IPS-18a (cell line): ENCODE results near the gene LRRTM4.

Experiments
- H3K27ac ChIP-seq: one replicate; pipeline ENCODE4 v1.5.1; 2013; ENCODE audit warnings: low read length
- H3K27me3 ChIP-seq: one replicate; pipeline ENCODE4 v1.6.1; 2013; ENCODE audit warnings: mild to moderate bottlenecking, low read length; ENCODE audit not compliant: control insufficient read depth, insufficient read depth
- H3K36me3 ChIP-seq: one replicate; pipeline ENCODE4 v1.6.1; 2013; ENCODE audit warnings: low read depth, low read length; ENCODE audit not compliant: control insufficient read depth
- H3K4me1 ChIP-seq: one replicate; pipeline ENCODE4 v1.6.1; 2013; ENCODE audit warnings: low read depth, low read length; ENCODE audit not compliant: control insufficient read depth
- H3K4me3 ChIP-seq: one replicate; pipeline ENCODE4 v1.5.1; 2013; ENCODE audit warnings: low read length
- H3K9ac ChIP-seq: one replicate; pipeline ENCODE4 v1.6.1; 2013; ENCODE audit warnings: mild to moderate bottlenecking, low read length, moderate library complexity
- H3K9me3 ChIP-seq: one replicate; pipeline ENCODE4 v1.6.1; 2013; ENCODE audit warnings: low read depth, low read length; ENCODE audit not compliant: control insufficient read depth

LRRTM4 gene

DNA sequence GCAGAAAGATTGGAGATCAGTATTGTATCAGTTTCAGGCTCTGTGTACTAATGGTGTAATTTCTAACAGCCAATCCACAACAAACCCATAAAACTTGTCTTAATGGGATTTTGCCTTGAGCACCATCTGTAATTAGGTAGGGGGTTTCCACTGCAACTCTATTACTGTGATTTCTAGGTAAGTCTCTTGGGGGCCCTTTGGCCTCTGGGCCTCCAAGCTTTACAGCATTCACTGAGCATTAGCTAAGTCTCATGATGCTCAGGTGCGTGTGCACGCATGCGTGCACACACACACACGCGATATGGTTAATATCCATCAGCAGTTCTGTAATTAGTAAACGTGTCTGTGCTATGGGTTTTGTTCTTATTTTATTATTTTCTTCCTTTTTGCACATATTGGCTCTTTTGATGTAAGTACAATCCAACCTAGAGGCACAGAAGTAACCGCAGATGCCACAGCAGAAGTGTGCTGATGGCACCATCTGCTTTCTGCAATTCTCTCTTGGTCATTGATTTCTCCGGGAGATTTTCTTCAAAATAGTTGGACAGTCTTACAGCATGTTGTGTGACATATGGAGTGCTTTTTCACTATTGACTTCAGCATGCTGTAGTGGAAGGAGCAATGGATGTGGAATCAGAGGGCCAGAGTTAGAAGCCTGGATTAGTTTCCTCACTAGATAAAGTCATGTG is 592.0 kb downstream of the LRRTM4 start:
- no peak overlapping the region for H3K9ac ChIP-seq

DNA sequence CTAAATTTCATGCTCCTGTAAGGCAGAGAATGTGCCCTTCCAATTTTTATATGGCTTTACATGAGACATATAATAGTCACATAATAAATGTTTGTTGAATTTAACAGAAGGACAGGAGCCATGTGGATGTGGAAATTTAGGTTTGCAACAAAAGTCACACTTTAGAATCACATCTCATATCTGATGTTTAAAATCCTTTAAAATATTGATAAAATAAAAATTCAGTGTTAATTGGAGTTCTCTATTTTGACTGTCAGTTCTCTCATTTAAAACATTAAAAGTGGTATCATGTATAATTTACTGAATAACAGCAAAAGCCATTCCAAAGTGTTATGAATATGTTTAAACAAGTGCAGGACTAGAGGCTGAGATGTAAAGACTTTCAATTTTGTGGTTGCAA is 594.1 kb downstream of the LRRTM4 start:
- no peak overlapping the region for H3K9ac ChIP-seq
- H3K36me3 ChIP-seq = no peaks in the 10 kb centered on the region
- H3K27me3 ChIP-seq = no peaks in the 10 kb centered on the region
- H3K9me3 ChIP-seq = no peaks in the 10 kb centered on the region
- H3K27ac ChIP-seq = no peak overlapping the region
- H3K4me3 ChIP-seq = no peak overlapping the region
- H3K4me1 ChIP-seq = no peaks in the 10 kb centered on the region

More for the DNA sequence above, 592.0 kb downstream of the LRRTM4 start:
- H3K36me3 ChIP-seq = no peaks in the 10 kb centered on the region
- no peak overlapping the region for H3K27ac ChIP-seq
- no peaks in the 10 kb centered on the region for H3K9me3 ChIP-seq
- H3K4me3 ChIP-seq = no peak overlapping the region
- no peaks in the 10 kb centered on the region for H3K27me3 ChIP-seq
- H3K4me1 ChIP-seq = no peaks in the 10 kb centered on the region

GRCh38 chr2:76921006-76921405 is 601.2 kb downstream of the LRRTM4 start:
- no peaks in the 10 kb centered on the region for H3K9me3 ChIP-seq
- H3K27ac ChIP-seq = no peak overlapping the region
- H3K36me3 ChIP-seq = no peaks in the 10 kb centered on the region
- H3K9ac ChIP-seq = no peak overlapping the region
- no peaks in the 10 kb centered on the region for H3K27me3 ChIP-seq
- H3K4me1 ChIP-seq = no peaks in the 10 kb centered on the region
- no peak overlapping the region for H3K4me3 ChIP-seq

DNA sequence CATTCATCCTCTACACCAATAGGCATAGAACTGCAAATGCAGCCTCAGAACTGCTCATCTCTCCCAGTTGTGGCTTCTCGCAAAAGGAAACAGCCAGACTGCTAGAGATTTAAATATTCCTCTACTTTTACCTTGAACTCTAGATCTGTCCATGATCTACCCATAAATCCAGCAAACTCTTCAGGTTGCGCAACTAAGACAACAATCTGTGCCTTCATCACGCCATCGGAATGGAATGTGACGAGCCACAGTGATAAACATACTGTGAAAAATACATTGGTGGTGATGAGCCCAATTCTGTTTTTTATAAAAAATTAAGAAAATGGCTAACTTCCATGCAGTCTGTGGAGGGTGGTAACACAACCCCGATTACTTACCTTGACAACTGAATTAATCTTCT is 626.7 kb downstream of the LRRTM4 start:
- Histone ChIP-seq H3K4me1 (no peaks in the 10 kb centered on the region), H3K9ac (no peak overlapping the region), H3K9me3 (no peaks in the 10 kb centered on the region), H3K27me3 (no peaks in the 10 kb centered on the region), H3K27ac (no peak overlapping the region), H3K36me3 (no peaks in the 10 kb centered on the region), H3K4me3 (no peak overlapping the region)

- H3K36me3 ChIP-seq = no peaks in the 10 kb centered on the region
- H3K27me3 ChIP-seq = no peaks in the 10 kb centered on the region
- no peak overlapping the region for H3K9ac ChIP-seq
- no peaks in the 10 kb centered on the region for H3K9me3 ChIP-seq
- H3K27ac ChIP-seq = no peak overlapping the region
- no peaks in the 10 kb centered on the region for H3K4me1 ChIP-seq
- no peak overlapping the region for H3K4me3 ChIP-seq
These were observed 651.6 kb downstream of the LRRTM4 start for GRCh38 chr2:76870581-76870980.

DNA sequence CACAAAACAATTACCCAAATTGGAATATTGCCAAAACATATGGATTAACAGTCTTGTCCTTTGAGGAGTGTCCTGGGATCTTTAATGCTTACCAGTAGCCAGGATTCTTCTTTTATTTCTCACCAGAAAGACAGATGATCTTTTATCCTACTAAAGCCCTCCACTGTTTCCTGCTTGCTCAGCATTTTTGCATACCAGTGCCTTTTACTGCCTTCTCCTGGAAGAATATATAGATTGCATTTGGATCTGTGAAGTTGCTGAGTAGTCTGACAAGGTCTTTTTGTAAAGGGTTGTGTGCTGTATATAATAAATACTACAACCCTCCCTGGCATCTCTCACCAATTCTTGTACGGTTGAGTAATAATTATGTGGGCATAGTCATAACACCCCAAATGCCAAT is 652.2 kb downstream of the LRRTM4 start:
- H3K36me3 ChIP-seq = no peaks in the 10 kb centered on the region
- H3K27ac ChIP-seq = no peak overlapping the region
- H3K9ac ChIP-seq = no peak overlapping the region
- H3K9me3 ChIP-seq = no peaks in the 10 kb centered on the region
- H3K4me3 ChIP-seq = no peak overlapping the region
- no peaks in the 10 kb centered on the region for H3K4me1 ChIP-seq
- no peaks in the 10 kb centered on the region for H3K27me3 ChIP-seq

DNA sequence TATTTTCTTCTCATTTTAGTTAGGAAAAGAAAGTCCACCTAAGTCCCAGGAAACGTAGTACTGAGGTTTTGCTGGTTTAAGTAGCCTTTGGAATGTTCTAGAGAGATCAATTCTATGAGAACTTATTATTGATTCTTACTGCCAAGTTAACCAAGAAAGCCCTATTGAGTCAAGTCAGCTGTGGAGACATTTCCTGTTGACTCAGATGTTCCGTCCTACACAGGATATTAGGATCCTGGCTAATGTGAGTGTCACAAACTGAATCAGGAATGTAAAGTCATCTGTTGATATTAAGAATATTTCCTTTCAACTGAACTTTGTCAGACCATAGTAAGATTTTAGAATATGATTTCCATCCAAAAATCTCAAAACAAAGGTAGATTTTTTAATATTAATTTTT is 654.3 kb downstream of the LRRTM4 start:
- H3K36me3 ChIP-seq = no peaks in the 10 kb centered on the region
- H3K27ac ChIP-seq = no peak overlapping the region

GRCh38 chr2:76866464-76866863 is 655.7 kb downstream of the LRRTM4 start:
- no peak overlapping the region for H3K27ac ChIP-seq
- H3K36me3 ChIP-seq = no peaks in the 10 kb centered on the region
- H3K4me1 ChIP-seq = no peaks in the 10 kb centered on the region
- H3K4me3 ChIP-seq = no peak overlapping the region
- H3K9ac ChIP-seq = no peak overlapping the region
- H3K9me3 ChIP-seq = no peaks in the 10 kb centered on the region
- no peaks in the 10 kb centered on the region for H3K27me3 ChIP-seq

More for the DNA sequence above, 654.3 kb downstream of the LRRTM4 start:
- H3K9me3 ChIP-seq = no peaks in the 10 kb centered on the region
- H3K27me3 ChIP-seq = no peaks in the 10 kb centered on the region
- no peak overlapping the region for H3K9ac ChIP-seq
- no peak overlapping the region for H3K4me3 ChIP-seq
- no peaks in the 10 kb centered on the region for H3K4me1 ChIP-seq

DNA sequence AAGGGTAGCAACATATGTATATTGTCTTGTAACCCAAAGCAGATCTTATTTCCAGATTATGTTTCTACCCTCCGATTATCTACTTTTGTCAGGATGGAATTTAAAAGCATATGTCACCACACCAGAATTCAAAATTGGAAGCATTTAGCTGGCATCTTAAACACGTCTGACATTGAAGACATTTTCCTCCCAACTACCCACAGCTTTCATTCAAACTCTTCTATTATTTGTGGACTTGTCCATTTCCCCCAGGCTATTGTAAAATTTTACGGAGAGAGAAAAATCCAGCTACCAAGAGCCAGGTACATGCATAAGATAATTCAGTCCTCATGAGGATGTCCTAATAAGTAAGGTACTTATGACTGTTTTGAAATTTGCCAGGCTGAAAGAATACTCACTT is 659.3 kb downstream of the LRRTM4 start:
- Histone ChIP-seq H3K27me3 (no peaks in the 10 kb centered on the region), H3K9ac (no peak overlapping the region), H3K4me1 (no peaks in the 10 kb centered on the region), H3K4me3 (no peak overlapping the region), H3K27ac (no peak overlapping the region), H3K36me3 (no peaks in the 10 kb centered on the region), H3K9me3 (no peaks in the 10 kb centered on the region)

- Histone ChIP-seq H3K27me3 (no peaks in the 10 kb centered on the region), H3K9ac (no peak overlapping the region), H3K36me3 (no peaks in the 10 kb centered on the region), H3K4me1 (no peaks in the 10 kb centered on the region), H3K4me3 (no peak overlapping the region), H3K9me3 (no peaks in the 10 kb centered on the region), H3K27ac (no peak overlapping the region)
These were observed 660.5 kb downstream of the LRRTM4 start for GRCh38 chr2:76861708-76862107.

GRCh38 chr2:76851000-76851399 is 671.2 kb downstream of the LRRTM4 start:
- H3K4me1 ChIP-seq = no peaks in the 10 kb centered on the region
- H3K9ac ChIP-seq = no peak overlapping the region
- H3K36me3 ChIP-seq = no peaks in the 10 kb centered on the region
- H3K4me3 ChIP-seq = no peak overlapping the region
- no peaks in the 10 kb centered on the region for H3K27me3 ChIP-seq
- H3K27ac ChIP-seq = no peak overlapping the region
- H3K9me3 ChIP-seq = no peaks in the 10 kb centered on the region

- Histone ChIP-seq H3K9me3 (no peaks in the 10 kb centered on the region), H3K27me3 (no peaks in the 10 kb centered on the region), H3K36me3 (no peaks in the 10 kb centered on the region), H3K9ac (no peak overlapping the region), H3K4me3 (no peak overlapping the region), H3K27ac (no peak overlapping the region), H3K4me1 (no peaks in the 10 kb centered on the region)
These were observed 673.1 kb downstream of the LRRTM4 start for GRCh38 chr2:76849086-76849485.
